SK-N-SH treated with all-trans-retinoic acid at 6 μM for 48 hours (cell line): ENCODE data around the gene ATP23.

Experiments used
- RARB ChIP-seq: fragments of 250-450 bp; sonication (Bioruptor Pico); IDR thresholded peaks from 2 replicates; pipeline ENCODE4 v1.8.0; 2021; ENCODE audit warnings: mild to moderate bottlenecking, moderate library complexity
- TSHZ2 ChIP-seq: fragments of 250-450 bp; sonication (Bioruptor Pico); IDR thresholded peaks from 2 replicates; pipeline ENCODE4 v1.5.0; 2020; ENCODE audit warnings: mild to moderate bottlenecking, moderate library complexity

GRCh38 chr12:57907281-57907680 is 34.1 kb upstream of the ATP23 start:
- TF ChIP-seq TSHZ2 (CRISPR knock-in tag) (no peak), RARB (CRISPR knock-in tag) (no peak)
